Dermis blood vessel endothelial cell (primary cell): ENCODE data around the gene SLC35E4. TPM values are rescaled to one million over a fixed set of nuclear protein-coding genes. Genes with fewer than 3 reads are reported as not detected.
"Not testable (repeated sequence)": the region's sequence is repeated elsewhere in the genome, so short reads cannot be mapped to it uniquely, and the experiment has no call there.

Experiments used
- DNase-seq: peaks from one replicate; pipeline ENCODE4 v3.0.0; 2010
- total RNA-seq: library from RNA; depleted of rRNA; stranded (reverse); fragments of >200 nt; gene quantifications from 2 replicates; pipeline ENCODE4 v1.2.3, GENCODE V29; 2014

SLC35E4 gene
- 30.8 and 40.7 TPM in 2 replicates for total RNA-seq

GRCh38 chr22:30635273-30636225, at the start of gene SLC35E4:
Gene SLC35E4 (plus strand): TSS chr22:30635781. CDS start chr22:30636451, 670 bp downstream.
- DNase-seq = peak; percentile 94

DNA sequence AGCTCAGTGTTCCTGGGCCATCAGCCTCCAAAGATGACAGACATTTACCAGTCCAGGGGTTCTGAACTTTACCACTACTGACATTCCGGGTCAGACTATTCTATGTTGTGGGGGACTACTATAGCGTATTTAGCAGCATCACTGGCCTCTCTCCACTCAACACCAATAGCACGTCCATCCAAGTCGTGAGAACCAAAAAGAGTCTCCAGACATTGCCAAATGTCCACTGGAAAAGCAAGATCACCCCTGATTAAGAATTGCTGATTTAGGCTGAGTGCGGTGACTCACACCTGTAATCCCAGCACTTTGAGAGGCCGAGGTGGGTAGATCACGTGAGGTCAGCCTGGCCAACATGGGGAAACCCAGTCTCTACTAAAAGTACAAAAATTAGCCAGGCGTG, 49.2 kb upstream of the SLC35E4 start:
- DNase-seq = no peak

GRCh38 chr22:30591191-30591587, 44.4 kb upstream of the SLC35E4 start:
- peak; percentile 44 for DNase-seq

- peak; percentile 100 for DNase-seq
These were observed 43.8 kb upstream of the SLC35E4 start, which contains the start of gene PES1 for GRCh38 chr22:30591588-30592359. Gene PES1 (minus strand): TSS chr22:30591910. CDS start chr22:30591833, 77 bp downstream.

DNA sequence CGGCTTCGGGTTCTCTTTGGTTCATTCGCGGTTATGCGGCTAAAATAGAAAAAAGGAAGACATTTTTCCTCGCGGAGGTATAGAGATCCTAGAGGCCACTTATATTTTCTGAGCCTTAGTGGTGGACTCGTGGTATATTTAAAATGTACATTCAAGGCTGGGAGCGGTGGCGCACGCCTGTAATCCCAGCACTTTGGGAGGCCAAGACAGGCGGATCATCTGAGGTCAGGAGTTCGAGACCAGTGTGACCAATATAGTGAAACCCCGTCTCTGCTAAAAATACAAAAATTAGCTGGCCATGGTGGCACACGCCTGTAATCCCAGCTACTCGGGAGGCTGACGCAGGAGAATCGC, 43.2 kb upstream of the SLC35E4 start:
- not testable (repeated sequence) for DNase-seq

- no peak for DNase-seq
These were observed 39.4 kb upstream of the SLC35E4 start for GRCh38 chr22:30596199-30596598.

- no peak for DNase-seq
These were observed 38.7 kb upstream of the SLC35E4 start for GRCh38 chr22:30596886-30597285.

GRCh38 chr22:30598986-30599385, 36.6 kb upstream of the SLC35E4 start:
- no peak for DNase-seq

GRCh38 chr22:30600921-30601320, 34.7 kb upstream of the SLC35E4 start:
- no peak for DNase-seq

DNA sequence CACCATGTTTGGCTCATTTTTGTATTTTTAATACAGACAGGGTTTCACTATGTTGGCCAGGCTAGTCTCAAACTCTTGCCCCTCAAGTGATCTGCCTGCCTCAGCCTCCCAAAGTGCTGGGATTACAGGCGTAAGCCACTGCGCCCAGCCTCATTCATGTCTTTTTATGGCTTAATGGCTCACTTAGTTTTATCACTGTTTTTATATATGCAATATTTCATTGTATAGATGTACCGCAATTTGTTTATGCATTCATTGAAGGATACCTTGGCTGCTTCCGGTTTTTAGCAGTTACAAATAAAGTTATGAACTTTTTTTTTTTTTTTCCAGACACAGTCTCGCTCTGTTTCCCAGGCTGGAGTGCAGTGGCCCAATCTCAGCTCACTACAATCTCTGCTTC, 34.1 kb upstream of the SLC35E4 start:
- DNase-seq = no peak

DNA sequence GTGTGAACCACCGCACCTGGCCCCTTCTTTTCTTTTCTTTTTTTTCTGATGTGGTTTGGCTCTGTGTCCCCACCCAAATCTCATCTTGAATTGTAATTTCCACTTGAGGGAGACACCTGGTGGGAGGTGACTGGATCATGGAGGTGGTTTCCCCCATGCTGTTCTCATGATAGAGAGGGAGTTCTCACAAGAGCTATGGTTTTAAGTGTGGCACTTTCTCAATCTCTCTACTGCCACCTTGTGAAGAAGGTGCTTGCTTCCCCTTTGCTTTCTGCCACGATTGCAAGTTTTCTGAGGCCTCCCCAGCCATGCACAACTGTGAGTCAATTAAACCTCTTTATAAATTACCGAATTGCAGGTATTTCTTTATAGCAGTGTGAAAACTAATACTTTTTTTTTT, 33.5 kb upstream of the SLC35E4 start:
- peak; percentile 63 for DNase-seq

DNA sequence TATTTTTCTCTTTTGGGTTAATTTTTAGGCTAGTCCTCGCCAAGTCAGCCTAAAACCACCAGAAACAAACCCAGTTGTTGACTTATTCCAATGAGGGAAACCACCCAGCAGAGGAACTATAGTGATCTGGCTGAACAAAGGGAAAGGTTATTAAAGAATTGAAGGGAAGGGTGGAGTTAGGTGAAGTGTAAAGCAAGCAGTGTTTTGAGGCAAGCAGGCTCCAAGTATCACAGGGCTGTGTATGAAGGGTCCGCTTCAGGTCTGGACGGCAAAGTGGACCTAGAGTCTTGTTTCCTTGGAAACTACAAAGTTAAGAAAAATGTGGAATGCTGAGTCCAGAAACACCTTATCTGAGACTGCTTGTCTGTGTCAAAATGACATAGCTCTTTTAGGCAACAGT, 31.8 kb upstream of the SLC35E4 start:
- no peak for DNase-seq

GRCh38 chr22:30604723-30605122, 30.9 kb upstream of the SLC35E4 start:
- DNase-seq = no peak

- peak; percentile 72 for DNase-seq
These were observed 30.0 kb upstream of the SLC35E4 start for GRCh38 chr22:30605449-30606110.

- DNase-seq = peak; percentile 87
These were observed 28.9 kb upstream of the SLC35E4 start, which contains the start of gene TCN2 for GRCh38 chr22:30606455-30607299. Gene TCN2 (plus strand): TSS chr22:30607174. CDS start chr22:30607332, 158 bp downstream.

DNA sequence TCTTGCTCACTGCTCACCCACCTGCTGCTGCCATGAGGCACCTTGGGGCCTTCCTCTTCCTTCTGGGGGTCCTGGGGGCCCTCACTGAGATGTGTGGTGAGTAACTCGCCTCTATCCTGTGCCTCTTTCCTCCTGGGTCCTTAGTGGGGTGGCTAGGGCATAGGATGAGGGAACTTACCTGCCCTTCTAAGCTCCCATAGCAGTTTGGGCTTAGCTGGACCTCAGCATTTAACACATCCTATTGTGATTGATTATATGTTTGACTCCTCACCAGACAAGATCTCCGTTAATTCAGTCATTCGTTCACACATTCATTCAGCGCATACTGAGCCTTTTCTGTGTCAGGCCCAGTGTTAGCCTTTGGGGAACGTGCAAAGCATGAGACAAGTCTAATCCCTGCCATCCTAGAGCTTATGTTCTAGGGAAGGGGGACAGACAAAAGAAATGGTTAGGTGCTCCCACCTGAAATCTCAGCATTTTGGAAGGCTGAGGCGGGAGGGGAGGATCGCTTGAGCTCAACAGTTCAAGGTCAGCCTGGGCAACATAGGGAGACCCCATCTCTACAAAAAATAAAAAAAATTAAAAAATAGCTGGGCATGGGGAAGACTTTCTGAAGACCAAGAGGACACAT, 28.2 kb upstream of the SLC35E4 start:
- no peak for DNase-seq

- DNase-seq = no peak
These were observed 27.6 kb upstream of the SLC35E4 start for GRCh38 chr22:30607939-30608338.

DNA sequence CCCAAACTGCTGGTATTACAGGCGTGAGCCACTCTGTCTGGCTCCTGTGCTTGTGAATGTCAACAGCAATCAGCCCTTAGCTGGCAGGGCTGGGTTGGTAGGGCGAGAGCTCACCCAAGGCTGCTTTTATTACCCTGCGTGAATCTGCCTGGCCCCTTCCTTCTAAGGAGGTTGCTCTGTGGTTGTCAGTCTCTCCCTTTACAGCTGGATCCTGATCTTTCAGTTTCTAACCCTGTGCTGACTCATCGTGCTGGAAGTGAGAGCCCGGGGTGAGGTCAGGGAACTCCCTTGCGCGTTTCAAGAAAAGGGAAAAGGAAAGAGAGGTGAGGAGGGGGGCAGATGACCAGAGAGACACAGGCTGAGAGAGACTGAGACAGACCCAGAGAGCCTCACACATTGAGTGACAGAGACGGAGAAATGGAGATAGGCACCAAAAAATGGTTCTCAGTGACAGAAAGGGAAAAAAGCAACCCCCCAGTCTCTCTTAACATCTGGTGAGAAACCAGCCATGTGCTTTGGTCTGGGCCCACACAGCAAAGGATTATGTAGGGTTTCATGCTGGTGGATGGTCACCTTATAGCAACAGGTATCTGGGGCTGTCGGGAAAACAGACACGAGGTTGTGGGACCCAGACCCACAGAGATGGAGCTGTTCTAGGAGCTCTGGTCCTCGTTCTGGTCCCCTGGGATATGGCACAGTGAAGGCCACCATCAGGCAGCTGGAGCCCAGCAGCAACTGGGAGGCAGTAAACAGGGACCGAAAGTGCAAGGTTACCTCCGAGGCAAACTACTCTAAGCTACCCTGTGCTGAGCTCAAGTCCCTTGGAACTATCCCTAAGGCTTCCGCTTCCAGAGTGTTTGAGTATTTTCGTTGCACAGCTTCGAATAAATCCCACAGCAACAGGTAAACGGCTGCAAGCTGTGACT, 26.1 kb upstream of the SLC35E4 start:
- peak; percentile 85 for DNase-seq

DNA sequence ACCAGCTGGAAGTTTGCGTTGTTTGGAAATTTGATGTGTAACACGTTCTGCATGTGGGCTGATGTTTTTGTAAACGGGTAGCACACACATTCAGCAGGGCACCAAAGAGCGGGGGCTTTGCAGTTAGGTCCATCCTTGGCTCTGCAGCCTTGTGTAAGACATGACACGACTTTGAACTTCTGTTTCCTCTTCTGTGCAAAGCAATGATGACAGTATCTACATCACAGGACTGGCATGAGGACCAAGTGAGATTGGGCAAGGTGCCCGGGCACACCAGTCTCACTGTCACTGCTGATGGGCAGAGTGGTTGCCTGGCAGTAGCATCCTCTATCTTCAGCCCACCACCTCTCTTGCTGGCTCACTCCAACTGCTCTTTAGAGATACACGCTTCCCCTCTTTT, 25.3 kb upstream of the SLC35E4 start:
- no peak for DNase-seq

- DNase-seq = no peak
These were observed 24.4 kb upstream of the SLC35E4 start for GRCh38 chr22:30611197-30611596.
